Nephron progenitor cell (in vitro differentiated cells): Measurements from ENCODE around the gene MPHOSPH10.
"Not testable (repeated sequence)": the region's sequence is repeated elsewhere in the genome, so short reads cannot be mapped to it uniquely, and the experiment has no call there.

Experiments used
- DNase-seq: peaks from one replicate; pipeline ENCODE4 v3.0.0; 2021
- H3K27ac Mint-ChIP-seq: 2 replicates; pipeline ENCODE4 v1.8.0; 2021; ENCODE audit warnings: mild to moderate bottlenecking, moderate library complexity, mixed read lengths
- H3K27me3 Mint-ChIP-seq: 2 replicates; pipeline ENCODE4 v1.8.0; 2021; ENCODE audit warnings: mild to moderate bottlenecking, low read depth, mixed read lengths; ENCODE audit not compliant: poor library complexity
- H3K36me3 Mint-ChIP-seq: 2 replicates; pipeline ENCODE4 v1.8.0; 2021; ENCODE audit warnings: low read depth, mixed read lengths
- H3K4me1 Mint-ChIP-seq: 2 replicates; pipeline ENCODE4 v1.8.0; 2021; ENCODE audit warnings: mixed read lengths
- H3K4me3 Mint-ChIP-seq: 2 replicates; pipeline ENCODE4 v1.8.0; 2021; ENCODE audit warnings: mild to moderate bottlenecking, moderate library complexity, mixed read lengths
- H3K9me3 Mint-ChIP-seq: 2 replicates; pipeline ENCODE4 v1.8.0; 2021; ENCODE audit warnings: mild to moderate bottlenecking, moderate library complexity, mixed read lengths
- CTCF ChIP-seq: fragments of 200-600 bp; sonication (generic); IDR thresholded peaks from 2 replicates; pipeline ENCODE4 v1.5.0; 2021; ENCODE audit warnings: antibody characterized with exemption

MPHOSPH10 gene, protein sequence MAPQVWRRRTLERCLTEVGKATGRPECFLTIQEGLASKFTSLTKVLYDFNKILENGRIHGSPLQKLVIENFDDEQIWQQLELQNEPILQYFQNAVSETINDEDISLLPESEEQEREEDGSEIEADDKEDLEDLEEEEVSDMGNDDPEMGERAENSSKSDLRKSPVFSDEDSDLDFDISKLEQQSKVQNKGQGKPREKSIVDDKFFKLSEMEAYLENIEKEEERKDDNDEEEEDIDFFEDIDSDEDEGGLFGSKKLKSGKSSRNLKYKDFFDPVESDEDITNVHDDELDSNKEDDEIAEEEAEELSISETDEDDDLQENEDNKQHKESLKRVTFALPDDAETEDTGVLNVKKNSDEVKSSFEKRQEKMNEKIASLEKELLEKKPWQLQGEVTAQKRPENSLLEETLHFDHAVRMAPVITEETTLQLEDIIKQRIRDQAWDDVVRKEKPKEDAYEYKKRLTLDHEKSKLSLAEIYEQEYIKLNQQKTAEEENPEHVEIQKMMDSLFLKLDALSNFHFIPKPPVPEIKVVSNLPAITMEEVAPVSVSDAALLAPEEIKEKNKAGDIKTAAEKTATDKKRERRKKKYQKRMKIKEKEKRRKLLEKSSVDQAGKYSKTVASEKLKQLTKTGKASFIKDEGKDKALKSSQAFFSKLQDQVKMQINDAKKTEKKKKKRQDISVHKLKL

GRCh38 chr2:71130152-71130904, at the start of gene MPHOSPH10, which contains the start of gene MCEE:
MPHOSPH10 (plus strand) TSS chr2:71130634; CDS start chr2:71130666, 32 bp downstream.
MCEE (minus strand) TSS chr2:71130229; CDS start chr2:71130219, 10 bp downstream.
- TF ChIP-seq CTCF = no peak
- no peaks in the 10 kb centered on the region for H3K9me3 Mint-ChIP-seq
- peaks cover 21% of the 10 kb centered on the region for H3K4me1 Mint-ChIP-seq
- H3K27me3 Mint-ChIP-seq = no peaks in the 10 kb centered on the region
- H3K4me3 Mint-ChIP-seq = no peak within 1 kb of the TSS
- DNase-seq = peak; percentile 92
- peak within 1 kb of the TSS; percentile 91 for H3K27ac Mint-ChIP-seq
- peaks cover 27% of the 10 kb centered on the region for H3K36me3 Mint-ChIP-seq

- Mint-ChIP-seq H3K27me3 (peaks cover 4% of the 10 kb centered on the region), H3K4me1 (peaks cover 28% of the 10 kb centered on the region), H3K36me3 (peaks cover 11% of the 10 kb centered on the region), H3K27ac (peak overlapping the region; percentile 19), H3K4me3 (no peak overlapping the region), H3K9me3 (no peaks in the 10 kb centered on the region)
- no peak for TF ChIP-seq CTCF
- no peak for DNase-seq
Observed at GRCh38 chr2:71082402-71083252, 47.8 kb upstream of the MPHOSPH10 start.

DNA sequence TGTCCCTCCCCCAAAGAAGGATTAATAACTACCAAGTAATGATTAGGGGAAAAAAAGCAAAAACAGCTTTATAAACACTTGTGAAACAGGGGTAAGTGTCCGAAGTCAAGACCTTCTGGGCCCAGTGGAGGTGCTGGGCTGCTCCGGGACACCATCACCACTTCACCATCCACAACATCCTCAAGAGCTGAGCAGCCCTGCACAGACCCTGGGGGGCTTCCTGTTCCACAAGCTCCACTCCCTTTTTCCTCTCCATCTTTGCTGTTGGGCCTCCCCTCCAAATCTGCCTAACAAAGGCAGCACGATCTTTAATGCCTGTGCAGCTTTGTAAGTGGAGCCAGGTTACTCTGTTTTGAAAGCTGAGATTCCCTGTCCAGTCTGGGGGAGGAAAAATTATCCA, 47.1 kb upstream of the MPHOSPH10 start:
- not testable (repeated sequence) for H3K36me3 Mint-ChIP-seq, H3K27me3 Mint-ChIP-seq, DNase-seq, H3K27ac Mint-ChIP-seq, H3K4me3 Mint-ChIP-seq, H3K9me3 Mint-ChIP-seq
- peaks cover 28% of the 10 kb centered on the region for H3K4me1 Mint-ChIP-seq

GRCh38 chr2:71083752-71084312, 46.6 kb upstream of the MPHOSPH10 start:
- not testable (repeated sequence) for DNase-seq, H3K27ac Mint-ChIP-seq, H3K36me3 Mint-ChIP-seq, H3K9me3 Mint-ChIP-seq, H3K4me3 Mint-ChIP-seq
- Mint-ChIP-seq H3K27me3 (peaks cover 10% of the 10 kb centered on the region), H3K4me1 (peaks cover 28% of the 10 kb centered on the region)

DNA sequence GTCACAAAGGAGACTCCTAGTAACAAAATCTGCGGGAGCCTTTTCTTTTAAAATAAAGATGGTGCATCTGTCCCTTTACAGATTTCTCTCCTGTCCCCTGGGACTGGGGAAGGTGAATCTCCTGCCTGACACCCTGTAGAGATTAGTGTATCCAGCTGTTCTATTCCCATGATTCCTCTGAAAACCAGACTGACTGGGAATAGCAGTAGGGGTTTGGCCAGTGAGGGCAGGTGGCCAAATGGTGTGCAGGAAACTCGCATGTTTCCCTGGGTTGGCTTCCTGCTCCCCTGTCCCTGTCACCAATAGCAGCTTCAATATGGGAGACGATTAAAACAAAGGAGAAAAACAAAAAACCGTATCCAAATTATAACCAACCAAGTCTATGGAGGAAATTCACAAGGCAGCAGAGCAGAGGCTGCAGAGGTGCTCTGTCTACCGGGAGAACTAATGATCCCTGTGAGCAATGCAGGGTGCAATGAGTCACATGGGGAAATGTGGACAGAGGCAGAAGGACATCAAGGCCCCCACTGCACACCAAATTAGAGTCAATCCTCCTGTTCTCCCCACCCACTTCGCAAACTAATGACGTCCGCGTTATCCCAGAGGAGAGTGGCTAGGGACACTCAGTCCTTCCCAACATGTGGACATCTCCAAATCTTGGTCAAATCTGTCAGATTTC, 45.0 kb upstream of the MPHOSPH10 start:
- peaks cover 13% of the 10 kb centered on the region for H3K27me3 Mint-ChIP-seq
- H3K36me3 Mint-ChIP-seq, DNase-seq, H3K9me3 Mint-ChIP-seq, H3K4me3 Mint-ChIP-seq, H3K27ac Mint-ChIP-seq: not testable (repeated sequence)
- H3K4me1 Mint-ChIP-seq = peaks cover 28% of the 10 kb centered on the region

DNA sequence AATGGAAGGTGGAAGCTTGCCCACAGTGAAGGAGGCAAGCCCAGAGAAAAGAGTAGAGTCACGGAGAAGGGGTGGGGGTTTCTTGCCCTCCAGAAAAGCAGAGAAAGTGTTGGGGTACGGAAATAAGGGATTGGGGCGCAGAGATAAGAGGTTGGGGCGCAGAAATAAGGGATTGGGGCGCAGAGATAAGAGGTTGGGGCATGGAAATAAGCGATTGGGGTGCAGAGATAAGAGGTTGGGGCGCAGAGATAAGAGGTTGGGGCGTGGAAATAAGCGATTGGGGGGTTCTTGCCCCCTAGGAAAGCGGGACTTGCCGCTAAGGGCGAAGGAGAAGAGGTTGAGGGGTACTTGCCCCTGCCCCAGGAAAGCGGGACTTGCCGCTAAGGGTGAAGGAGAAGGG, 41.0 kb upstream of the MPHOSPH10 start:
- DNase-seq, H3K27ac Mint-ChIP-seq, H3K4me3 Mint-ChIP-seq, H3K36me3 Mint-ChIP-seq: not testable (repeated sequence)
- peaks cover 23% of the 10 kb centered on the region for H3K4me1 Mint-ChIP-seq
- H3K27me3 Mint-ChIP-seq = peaks cover 13% of the 10 kb centered on the region
- peaks cover 20% of the 10 kb centered on the region for H3K9me3 Mint-ChIP-seq

DNA sequence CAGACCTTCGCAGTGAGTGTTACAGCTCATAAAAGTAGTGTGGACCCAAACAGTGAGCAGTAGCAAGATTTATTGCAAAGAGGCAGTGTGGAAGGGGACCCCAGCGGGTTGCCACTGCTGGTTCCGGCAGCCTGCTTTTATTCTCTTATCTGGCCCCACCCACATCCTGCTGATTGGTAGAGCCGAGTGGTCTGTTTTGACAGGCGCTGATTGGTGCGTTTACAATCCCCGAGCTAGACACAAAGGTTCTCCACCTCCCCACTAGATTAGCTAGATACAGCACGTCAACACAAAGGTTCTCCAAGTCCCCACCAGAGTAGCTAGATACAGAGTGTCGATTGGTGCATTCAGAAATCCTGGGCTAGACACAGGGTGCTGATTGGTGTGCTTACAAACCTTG, 38.6 kb upstream of the MPHOSPH10 start:
- H3K4me3 Mint-ChIP-seq, DNase-seq, H3K4me1 Mint-ChIP-seq, H3K27ac Mint-ChIP-seq, H3K36me3 Mint-ChIP-seq: not testable (repeated sequence)
- Mint-ChIP-seq H3K9me3 (peaks cover 20% of the 10 kb centered on the region), H3K27me3 (peaks cover 12% of the 10 kb centered on the region)

- Mint-ChIP-seq H3K27me3 (peaks cover 14% of the 10 kb centered on the region), H3K9me3 (peaks cover 20% of the 10 kb centered on the region)
- DNase-seq, H3K4me1 Mint-ChIP-seq, H3K36me3 Mint-ChIP-seq, H3K27ac Mint-ChIP-seq, H3K4me3 Mint-ChIP-seq: not testable (repeated sequence)
Observed at GRCh38 chr2:71092491-71093260, 37.8 kb upstream of the MPHOSPH10 start.
